Mesenchymal stem cell (in vitro differentiated cells and primary cell): ENCODE results near the gene EFTUD2.

ENCODE experiments used
- DNase-seq: peaks from one replicate; pipeline ENCODE4 v3.0.0-alpha.2; 2013
- H2AFZ ChIP-seq: one replicate; pipeline ENCODE4 v1.6.1; 2013; ENCODE audit warnings: low read depth, mild to moderate bottlenecking, control low read depth, inconsistent platforms, low read length, moderate library complexity
- H2AK5ac ChIP-seq: 2 replicates; pipeline ENCODE4 v1.6.1; 2013; ENCODE audit warnings: low read length, moderate library complexity, mild to moderate bottlenecking, inconsistent platforms; ENCODE audit not compliant: severe bottlenecking
- H2BK120ac ChIP-seq: one replicate; pipeline ENCODE4 v1.6.1; 2013; ENCODE audit warnings: low read depth, mild to moderate bottlenecking, inconsistent platforms, low read length, moderate library complexity
- H2BK12ac ChIP-seq, 2 experiments: one replicate each; pipeline ENCODE4 v1.6.1; 2013; ENCODE audit warnings: inconsistent platforms in 2 of 2, low read length in 2 of 2, mild to moderate bottlenecking in 2 of 2, moderate library complexity in 2 of 2, control low read depth in 1 of 2
- H2BK15ac ChIP-seq: one replicate; pipeline ENCODE4 v1.6.1; 2013; ENCODE audit warnings: mild to moderate bottlenecking, low read depth, inconsistent platforms; ENCODE audit not compliant: poor library complexity, severe bottlenecking
- H2BK5ac ChIP-seq: 2 replicates; pipeline ENCODE4 v1.6.1; 2013; ENCODE audit warnings: low read depth, mild to moderate bottlenecking, low read length, control low read depth, inconsistent platforms; ENCODE audit not compliant: poor library complexity, severe bottlenecking
- H3K14ac ChIP-seq, 2 experiments: one replicate each; pipeline ENCODE4 v1.6.1; 2013; ENCODE audit warnings: inconsistent platforms in 2 of 2, low read length in 2 of 2, control low read depth in 1 of 2, mild to moderate bottlenecking in 1 of 2, moderate library complexity in 1 of 2
- H3K18ac ChIP-seq, 2 experiments: one replicate each; pipeline ENCODE4 v1.6.1; 2013; ENCODE audit warnings: inconsistent platforms in 2 of 2, low read length in 2 of 2, control low read depth in 1 of 2, low read depth in 1 of 2, mild to moderate bottlenecking in 1 of 2
- H3K23ac ChIP-seq, 2 experiments: one replicate each; pipeline ENCODE4 v1.6.1; 2013; ENCODE audit warnings: inconsistent platforms in 2 of 2, low read length in 2 of 2, mild to moderate bottlenecking in 2 of 2, moderate library complexity in 2 of 2, control low read depth in 1 of 2
- H3K27ac ChIP-seq: 2 replicates; pipeline ENCODE4 v1.5.1; 2013; ENCODE audit warnings: mild to moderate bottlenecking, moderate library complexity, low read length, control low read depth, inconsistent platforms; ENCODE audit not compliant: poor library complexity, severe bottlenecking
- H3K27me3 ChIP-seq, 2 experiments: 2 replicates each; pipeline versions ENCODE4 v1.6.1 to v1.7.0; 2013; ENCODE audit warnings: low read length in 2 of 2, mild to moderate bottlenecking in 2 of 2, moderate library complexity in 2 of 2, control low read depth in 1 of 2, inconsistent platforms in 1 of 2; ENCODE audit not compliant: control insufficient read depth in 1 of 2, insufficient read depth in 1 of 2
- H3K36me3 ChIP-seq, 2 experiments: 2 replicates each; pipeline versions ENCODE4 v1.6.1 to v1.7.0; 2013; ENCODE audit warnings: low read length in 2 of 2, control low read depth in 1 of 2, inconsistent platforms in 1 of 2, low read depth in 1 of 2, mild to moderate bottlenecking in 1 of 2; ENCODE audit not compliant: insufficient read depth in 2 of 2, control insufficient read depth in 1 of 2
- H3K4ac ChIP-seq, 2 experiments: one replicate each; pipeline ENCODE4 v1.6.1; 2013; ENCODE audit warnings: inconsistent platforms in 2 of 2, low read length in 2 of 2, mild to moderate bottlenecking in 2 of 2, moderate library complexity in 2 of 2, control low read depth in 1 of 2, low read depth in 1 of 2
- H3K4me1 ChIP-seq: 2 replicates; pipeline ENCODE4 v1.6.1; 2013; ENCODE audit warnings: low read depth, low read length, control low read depth; ENCODE audit not compliant: control insufficient read depth, insufficient read depth
- H3K4me2 ChIP-seq: 2 replicates; pipeline ENCODE4 v1.6.1; 2013; ENCODE audit warnings: low read length, mild to moderate bottlenecking, inconsistent platforms; ENCODE audit not compliant: poor library complexity, severe bottlenecking
- H3K4me3 ChIP-seq, 2 experiments: 2 replicates each; pipeline versions ENCODE4 v1.5.1 to v1.7.0; 2013; ENCODE audit warnings: low read length in 2 of 2, mild to moderate bottlenecking in 2 of 2, control low read depth in 1 of 2, low read depth in 1 of 2; ENCODE audit not compliant: insufficient read depth in 1 of 2
- H3K79me1 ChIP-seq: replicated peaks from 2 replicates; pipeline ENCODE4 v1.6.1; 2013; ENCODE audit warnings: mild to moderate bottlenecking, control low read depth, low read length, inconsistent platforms; ENCODE audit not compliant: poor library complexity, severe bottlenecking
- H3K9ac ChIP-seq: 2 replicates; pipeline ENCODE4 v1.7.0; 2013; ENCODE audit warnings: mild to moderate bottlenecking, low read length, moderate library complexity
- H3K9me3 ChIP-seq: 2 replicates; pipeline ENCODE4 v1.7.0; 2013; ENCODE audit warnings: mild to moderate bottlenecking, low read length; ENCODE audit not compliant: control insufficient read depth
- H4K8ac ChIP-seq: one replicate; pipeline ENCODE4 v1.6.1; 2013; ENCODE audit warnings: inconsistent platforms, mild to moderate bottlenecking, low read length, moderate library complexity
- H4K91ac ChIP-seq: one replicate; pipeline ENCODE4 v1.6.1; 2013; ENCODE audit warnings: mild to moderate bottlenecking, low read length, inconsistent platforms
- WGBS: methylation state at CpG from one replicate; pipeline ENCODE4 v1.1.7; 2013; ENCODE audit warnings: mixed read lengths; 5-methylcytosine and 5-hydroxymethylcytosine counted together

The EFTUD2 gene

DNA sequence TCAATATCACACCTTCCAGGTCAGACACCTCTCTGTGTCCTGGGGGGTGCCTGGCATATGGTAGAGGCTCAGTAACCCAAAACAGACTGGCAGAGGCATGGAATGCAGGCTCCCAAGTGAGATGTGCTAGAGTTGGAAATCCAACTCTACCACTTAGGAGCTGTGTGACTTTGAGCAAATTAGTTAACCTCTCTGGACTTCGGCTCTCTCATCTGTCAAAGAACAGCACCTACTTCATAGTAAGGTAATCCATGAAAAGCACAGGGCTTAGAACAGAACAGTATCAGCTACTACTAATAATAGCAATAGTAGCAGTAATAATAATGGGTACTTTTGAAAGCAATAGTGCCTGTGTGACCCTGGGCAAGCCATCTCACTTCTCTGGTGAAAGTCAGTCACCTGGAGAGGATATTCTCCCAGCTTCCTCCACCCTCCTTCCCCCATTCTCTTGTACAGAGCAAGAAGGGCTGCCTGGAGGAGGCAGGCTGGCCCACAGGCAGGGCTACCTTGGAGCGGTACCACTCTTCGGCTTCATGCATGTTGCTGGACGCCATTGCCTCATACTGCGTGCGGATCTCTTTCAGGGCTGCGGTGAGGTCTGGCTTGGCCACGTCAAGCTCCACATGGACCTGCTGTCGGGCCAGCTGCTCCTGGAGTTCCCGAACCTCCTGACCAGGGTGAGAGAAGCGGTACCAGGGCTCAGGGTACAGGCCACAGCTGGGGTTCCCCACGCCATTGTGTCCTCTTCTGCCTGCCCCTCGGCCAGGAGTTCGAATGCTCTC, 13.7 kb upstream of the EFTUD2 start:
- Histone ChIP-seq H2BK12ac (no peak overlapping the region), H2AK5ac (no peak overlapping the region), H2AFZ (no peak overlapping the region), H2BK5ac (no peak overlapping the region), H3K4me2 (no peak overlapping the region), H3K9ac (no peak overlapping the region), H3K36me3 (no peaks in the 10 kb centered on the region), H3K4me3 (no peak overlapping the region), H3K4ac (no peak overlapping the region), H2BK120ac (no peak overlapping the region), H3K9me3 (no peaks in the 10 kb centered on the region), H3K18ac (no peak overlapping the region), H4K8ac (no peak overlapping the region), H3K79me1 (peaks cover 1% of the 10 kb centered on the region), H4K91ac (peak overlapping the region; percentile 64), H2BK15ac (no peak overlapping the region), H3K27me3 (peaks cover 0 to 38% of the 10 kb centered on the region in 2 experiments), H3K27ac (no peak overlapping the region), H3K4me1 (peaks cover 44% of the 10 kb centered on the region), H3K14ac (no peak overlapping the region), H3K23ac (no peak overlapping the region)
- DNase-seq = no peak
- 91% methylated on average over 14 of the region's 14 CpGs for WGBS

DNA sequence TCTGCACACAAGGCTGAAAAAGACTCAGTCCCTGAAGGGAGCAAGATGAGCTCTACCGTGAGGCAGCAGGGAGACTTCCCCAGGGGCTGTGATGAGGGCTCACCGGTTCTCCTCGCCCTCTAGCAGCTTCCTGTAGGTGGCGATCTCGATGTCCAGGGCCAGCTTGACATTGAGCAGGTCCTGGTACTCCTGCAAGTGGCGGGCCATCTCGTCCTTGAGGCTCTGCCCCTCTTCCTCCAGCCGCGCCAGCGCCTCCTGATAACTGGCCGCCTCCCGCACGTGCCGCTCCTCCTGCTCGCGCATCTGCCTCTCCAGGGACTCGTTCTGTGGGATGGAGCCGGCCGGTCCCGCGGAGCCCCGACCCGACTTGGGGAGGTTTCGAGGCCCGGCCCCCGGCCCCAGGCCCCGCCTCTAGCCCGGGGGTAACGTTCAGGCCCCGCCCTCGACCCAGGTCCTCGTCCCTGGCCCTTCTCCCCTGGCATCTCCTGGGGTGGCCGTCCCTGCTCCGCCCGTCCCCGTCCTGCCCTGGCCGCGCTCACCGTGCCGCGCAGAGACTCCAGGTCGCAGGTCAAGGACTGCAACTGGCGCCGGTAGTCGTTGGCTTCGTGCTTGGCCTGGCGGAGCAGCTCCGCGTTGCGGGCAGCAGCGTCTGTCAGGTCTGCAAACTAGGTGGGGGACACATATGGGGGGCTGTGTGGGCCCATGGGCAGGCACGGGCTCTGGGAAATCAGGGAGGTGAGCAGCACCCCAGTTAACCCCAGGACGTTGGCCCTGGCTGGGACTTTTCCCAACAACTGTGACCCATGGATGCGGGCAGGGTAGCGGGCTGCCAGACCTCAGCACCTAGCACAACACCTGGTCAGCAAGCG, 12.1 kb upstream of the EFTUD2 start:
- H4K8ac ChIP-seq = peak overlapping the region; percentile 70
- no peaks in the 10 kb centered on the region for H3K36me3 ChIP-seq
- 13% methylated on average over 55 of the region's 56 CpGs for WGBS
- peaks cover 4% of the 10 kb centered on the region for H3K79me1 ChIP-seq
- peak overlapping the region in 1 of 2 experiments; percentile 66 for H3K4ac ChIP-seq
- no peaks in the 10 kb centered on the region for H3K9me3 ChIP-seq
- no peak overlapping the region for H3K23ac ChIP-seq
- no peak overlapping the region for H3K27ac ChIP-seq
- peak; percentile 76 for DNase-seq
- peak overlapping the region; percentile 1 to 39 for H3K4me3 ChIP-seq
- peaks cover 0 to 38% of the 10 kb centered on the region in 2 experiments for H3K27me3 ChIP-seq
- H3K4me1 ChIP-seq = peaks cover 43% of the 10 kb centered on the region
- no peak overlapping the region for H3K9ac ChIP-seq
- peak overlapping the region; percentile 14 to 23 for H3K18ac ChIP-seq
- H3K4me2 ChIP-seq = peak overlapping the region; percentile 18
- peak overlapping the region; percentile 39 for H2BK15ac ChIP-seq
- no peak overlapping the region for H2BK120ac ChIP-seq
- peak overlapping the region in 1 of 2 experiments; percentile 46 for H3K14ac ChIP-seq
- peak overlapping the region; percentile 77 for H4K91ac ChIP-seq
- no peak overlapping the region for H2AFZ ChIP-seq
- H2BK5ac ChIP-seq = no peak overlapping the region
- peak overlapping the region; percentile 67 for H2AK5ac ChIP-seq
- H2BK12ac ChIP-seq = peak overlapping the region; percentile 7 to 69

DNA sequence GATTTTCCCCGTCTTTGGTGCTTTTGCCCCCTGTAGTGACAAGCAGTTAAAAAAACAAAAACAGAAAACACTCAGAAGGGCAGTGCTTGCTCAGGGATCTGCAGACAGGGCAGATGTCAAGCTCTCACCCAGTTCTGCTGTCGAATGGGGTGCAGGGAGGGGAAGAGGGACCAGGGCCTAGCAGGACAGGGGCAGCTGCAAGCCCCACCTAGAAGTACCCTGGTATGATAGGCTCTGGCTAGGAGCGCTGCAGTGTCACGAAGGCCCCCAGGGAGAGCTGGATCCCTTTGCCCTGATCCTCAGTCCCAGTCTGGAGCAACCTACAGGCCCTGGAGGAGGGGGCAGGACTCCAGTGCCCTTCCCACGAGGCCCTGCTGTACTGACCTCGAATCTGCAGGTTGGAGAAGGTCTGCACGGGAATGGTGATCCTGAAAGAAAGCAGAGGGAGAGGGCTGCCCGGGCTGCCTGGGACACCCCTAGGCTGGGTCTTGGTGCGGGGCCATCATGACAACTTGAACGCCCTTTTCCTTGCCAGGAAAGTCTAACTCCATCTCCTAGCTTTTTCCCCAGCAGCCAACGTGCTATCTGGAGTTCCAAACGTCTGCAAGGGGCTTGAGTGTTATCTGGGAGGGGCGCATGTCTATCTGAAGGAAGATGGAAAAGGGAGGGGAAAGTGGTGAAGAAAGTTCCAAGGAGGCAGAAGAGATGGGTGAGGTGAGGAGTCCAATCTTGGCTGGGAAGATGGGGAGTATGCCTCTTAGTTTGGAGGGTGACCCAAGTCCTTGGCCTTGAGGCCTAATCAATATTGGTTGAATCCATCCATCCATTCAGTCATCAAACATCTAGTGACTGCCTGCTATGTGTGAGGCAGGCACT, 11.2 kb upstream of the EFTUD2 start:
- H2BK5ac ChIP-seq = no peak overlapping the region
- H3K4ac ChIP-seq = peak overlapping the region in 1 of 2 experiments; percentile 66
- H3K79me1 ChIP-seq = peaks cover 4% of the 10 kb centered on the region
- peak overlapping the region; percentile 5 to 67 for H3K18ac ChIP-seq
- no peaks in the 10 kb centered on the region for H3K36me3 ChIP-seq
- no peaks in the 10 kb centered on the region for H3K9me3 ChIP-seq
- no peak overlapping the region for H3K4me3 ChIP-seq
- DNase-seq = no peak
- H3K23ac ChIP-seq = no peak overlapping the region
- H3K27me3 ChIP-seq = peaks cover 0 to 37% of the 10 kb centered on the region in 2 experiments
- H3K4me2 ChIP-seq = peak overlapping the region; percentile 11
- peaks cover 47% of the 10 kb centered on the region for H3K4me1 ChIP-seq
- H2BK120ac ChIP-seq = no peak overlapping the region
- peak overlapping the region; percentile 67 for H2AK5ac ChIP-seq
- H3K9ac ChIP-seq = no peak overlapping the region
- no peak overlapping the region for H2BK15ac ChIP-seq
- peak overlapping the region; percentile 45 to 80 for H2BK12ac ChIP-seq
- H3K27ac ChIP-seq = peak overlapping the region; percentile 96
- peak overlapping the region; percentile 90 for H4K8ac ChIP-seq
- peak overlapping the region; percentile 77 for H4K91ac ChIP-seq
- H3K14ac ChIP-seq = peak overlapping the region in 1 of 2 experiments; percentile 68
- WGBS = 90% methylated on average over 13 of the region's 13 CpGs
- H2AFZ ChIP-seq = no peak overlapping the region
